Testis (tissue), 2 donors: Measurements from ENCODE around the gene ZDHHC19.

Source experiments
- POLR2A ChIP-seq: fragments of 450-650 bp; IDR thresholded peaks from one replicate; pipeline ENCODE4 v1.6.1; 2017; ENCODE audit warnings: antibody characterized with exemption, mild to moderate bottlenecking, moderate library complexity
- TF ChIP-seq, protein P1 (sequence below), 3 experiments: fragments of 450-650 bp in 2 of 3; fragments of 200-600 bp in 1 of 3; sonication (generic) in 1 of 3; IDR thresholded peaks; one replicate each; pipeline ENCODE4 v1.5.1; 2016 to 2019; ENCODE audit warnings: antibody characterized with exemption in 3 of 3, mild to moderate bottlenecking in 2 of 3, moderate library complexity in 1 of 3

DNA sequence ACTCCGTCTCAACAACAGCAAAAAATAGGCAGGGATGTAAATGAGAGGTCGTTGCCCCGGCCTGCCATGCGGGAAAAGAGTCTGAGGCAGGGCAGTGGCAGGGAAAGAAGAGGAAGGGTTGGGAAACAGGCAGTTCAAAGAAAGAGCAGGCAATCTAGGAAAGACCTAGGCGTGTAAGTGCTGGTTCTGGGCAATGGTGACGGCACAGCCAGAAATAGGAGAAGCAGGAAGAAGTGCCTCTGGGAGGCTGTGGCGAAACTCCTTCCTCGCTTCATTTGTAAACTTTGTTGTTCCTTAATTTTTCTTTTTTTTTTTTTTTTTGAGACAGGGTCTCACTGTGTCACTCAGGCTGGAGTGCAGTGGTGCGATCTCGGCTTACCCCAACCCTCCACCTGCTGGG, 9.4 kb upstream of the ZDHHC19 start:
- TF ChIP-seq, protein P1, sequence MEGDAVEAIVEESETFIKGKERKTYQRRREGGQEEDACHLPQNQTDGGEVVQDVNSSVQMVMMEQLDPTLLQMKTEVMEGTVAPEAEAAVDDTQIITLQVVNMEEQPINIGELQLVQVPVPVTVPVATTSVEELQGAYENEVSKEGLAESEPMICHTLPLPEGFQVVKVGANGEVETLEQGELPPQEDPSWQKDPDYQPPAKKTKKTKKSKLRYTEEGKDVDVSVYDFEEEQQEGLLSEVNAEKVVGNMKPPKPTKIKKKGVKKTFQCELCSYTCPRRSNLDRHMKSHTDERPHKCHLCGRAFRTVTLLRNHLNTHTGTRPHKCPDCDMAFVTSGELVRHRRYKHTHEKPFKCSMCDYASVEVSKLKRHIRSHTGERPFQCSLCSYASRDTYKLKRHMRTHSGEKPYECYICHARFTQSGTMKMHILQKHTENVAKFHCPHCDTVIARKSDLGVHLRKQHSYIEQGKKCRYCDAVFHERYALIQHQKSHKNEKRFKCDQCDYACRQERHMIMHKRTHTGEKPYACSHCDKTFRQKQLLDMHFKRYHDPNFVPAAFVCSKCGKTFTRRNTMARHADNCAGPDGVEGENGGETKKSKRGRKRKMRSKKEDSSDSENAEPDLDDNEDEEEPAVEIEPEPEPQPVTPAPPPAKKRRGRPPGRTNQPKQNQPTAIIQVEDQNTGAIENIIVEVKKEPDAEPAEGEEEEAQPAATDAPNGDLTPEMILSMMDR (IDR thresholded peaks at IDR 0.05) = no peak
- TF ChIP-seq POLR2A = no peak
